Keratinocyte (primary cell): ENCODE results near the gene LCOR. TPM values are rescaled to one million over a fixed set of nuclear protein-coding genes. Genes with fewer than 3 reads are reported as not detected.

Experiments
- DNase-seq: peaks from one replicate; pipeline ENCODE4 v3.0.0-alpha.2; 2011; ENCODE audit warnings: low read depth, missing footprints, low spot score
- FAIRE-seq: peaks from 2 replicates; lab custom pipeline; 2011; peaks lifted over from hg19 to GRCh38; lab: Jason Lieb, UNC
- H2AFZ ChIP-seq: 2 replicates; pipeline ENCODE4 v1.6.0; 2012; ENCODE audit warnings: low read length, control low read depth, inconsistent platforms; ENCODE audit not compliant: control insufficient read depth
- H3K27ac ChIP-seq: 2 replicates; pipeline ENCODE4 v1.5.1; 2011; ENCODE audit warnings: low read length; ENCODE audit not compliant: control insufficient read depth, insufficient read depth
- H3K27me3 ChIP-seq: 3 replicates; pipeline ENCODE4 v1.6.0; 2011; ENCODE audit warnings: low read length; ENCODE audit not compliant: control insufficient read depth, insufficient read depth; ENCODE audit errors: extremely low read depth
- H3K36me3 ChIP-seq, 2 experiments: 2 replicates in 1 of 2; 3 replicates in 1 of 2; pipeline ENCODE4 v1.5.1; 2011; ENCODE audit warnings: low read length in 2 of 2, mild to moderate bottlenecking in 1 of 2; ENCODE audit not compliant: control insufficient read depth in 2 of 2, insufficient read depth in 2 of 2; ENCODE audit errors: extremely low read depth in 1 of 2
- H3K4me1 ChIP-seq: 3 replicates; pipeline ENCODE4 v1.5.1; 2011; ENCODE audit warnings: low read length; ENCODE audit not compliant: control insufficient read depth, insufficient read depth; ENCODE audit errors: extremely low read depth
- H3K4me2 ChIP-seq: 3 replicates; pipeline ENCODE4 v1.6.0; 2011; ENCODE audit warnings: low read depth, low read length; ENCODE audit not compliant: control insufficient read depth, insufficient read depth; ENCODE audit errors: extremely low read depth
- H3K4me3 ChIP-seq, 3 experiments: fragments of 200-600 bp in 1 of 3; sonication (generic) in 1 of 3; 2 replicates in 2 of 3; 3 replicates in 1 of 3; pipeline ENCODE4 v1.5.1; 2011 to 2016; ENCODE audit warnings: low read length in 3 of 3, mild to moderate bottlenecking in 3 of 3, control low read depth in 2 of 3, inconsistent platforms in 1 of 3, low read depth in 1 of 3, mixed read lengths in 1 of 3, mixed run types in 1 of 3, moderate library complexity in 1 of 3; ENCODE audit not compliant: control insufficient read depth in 2 of 3, insufficient read depth in 2 of 3; ENCODE audit errors: extremely low read depth in 1 of 3
- H3K79me2 ChIP-seq: 2 replicates; pipeline ENCODE4 v1.6.0; 2012; ENCODE audit warnings: low read length; ENCODE audit not compliant: control insufficient read depth, insufficient read depth
- H3K9ac ChIP-seq: 3 replicates; pipeline ENCODE4 v1.6.0; 2011; ENCODE audit warnings: low read length; ENCODE audit not compliant: control insufficient read depth, insufficient read depth; ENCODE audit errors: extremely low read depth
- H3K9me1 ChIP-seq: 3 replicates; pipeline ENCODE4 v1.6.0; 2011; ENCODE audit warnings: low read length; ENCODE audit not compliant: control insufficient read depth, insufficient read depth; ENCODE audit errors: extremely low read depth
- H3K9me3 ChIP-seq: 2 replicates; pipeline ENCODE4 v1.5.1; 2012; ENCODE audit warnings: low read depth, low read length; ENCODE audit not compliant: control insufficient read depth
- H4K20me1 ChIP-seq: 3 replicates; pipeline ENCODE4 v1.6.0; 2011; ENCODE audit warnings: low read length; ENCODE audit not compliant: control insufficient read depth, insufficient read depth; ENCODE audit errors: extremely low read depth
- CTCF ChIP-seq, 3 experiments: IDR thresholded peaks in 1 of 3; conservative IDR thresholded peaks in 1 of 3; optimal IDR thresholded peaks in 1 of 3; 2 replicates in 2 of 3; 3 replicates in 1 of 3; pipeline versions ENCODE3 to v1.5.1; 2011; ENCODE audit warnings: low read length in 3 of 3, mild to moderate bottlenecking in 3 of 3, moderate library complexity in 2 of 3, control low read depth in 1 of 3, inconsistent platforms in 1 of 3; ENCODE audit not compliant: insufficient read depth in 2 of 3; ENCODE audit errors: extremely low read depth in 1 of 3
- EZH2 ChIP-seq: IDR thresholded peaks from one replicate; pipeline ENCODE4 v1.6.1; 2012; ENCODE audit warnings: inconsistent platforms, mild to moderate bottlenecking, low read length, moderate library complexity
- dilution Hi-C: fragments of 300-500 bp; cut with MboI; formaldehyde crosslinking; loops from one replicate; pipeline ENCODE4 v1.7.0; 2020; ENCODE audit warnings: low sequenced_read_pairs; ENCODE audit not compliant: extremely low pct_ligation_motif_present
- polyA plus RNA-seq, 5 experiments: library from polyadenylated mRNA; depleted of rRNA in 3 of 5; stranded (reverse) in 3 of 5; stranded (forward) in 1 of 5; unstranded in 1 of 5; fragments of >200 nt; gene quantifications; 1 replicate in 1 of 5; 2 replicates in 3 of 5; 3 replicates in 1 of 5; pipeline versions ENCODE4 v1.2.1 to v1.2.3, GENCODE V29; 2011 to 2012; ENCODE audit warnings: missing spikeins in 2 of 5, low read depth in 1 of 5, low replicate concordance in 1 of 5

The LCOR gene
- polyA plus RNA-seq, 1 donor (not counting 4 experiments of a cell fraction or from before 2014, with no cell fraction given) = 11.4 TPM

GRCh38 chr10:96906864-96907263 lies 74.8 kb downstream of the LCOR start:
- H4K20me1 ChIP-seq = no peaks in the 10 kb centered on the region
- no peaks in the 10 kb centered on the region for H3K4me1 ChIP-seq
- no peak overlapping the region for H3K9ac ChIP-seq
- no peak for FAIRE-seq
- H3K9me3 ChIP-seq = no peaks in the 10 kb centered on the region
- H3K27ac ChIP-seq = no peak overlapping the region
- no peak overlapping the region for H2AFZ ChIP-seq
- no peak overlapping the region for H3K4me3 ChIP-seq
- H3K4me2 ChIP-seq = no peak overlapping the region
- DNase-seq = no peak
- H3K27me3 ChIP-seq = no peaks in the 10 kb centered on the region
- dilution Hi-C loops = no loop called here
- H3K36me3 ChIP-seq = peaks cover 0 to 7% of the 10 kb centered on the region in 2 experiments
- no peak for TF ChIP-seq CTCF (optimal IDR thresholded peaks at IDR 0.05 in 1 of 3, IDR thresholded peaks at IDR 0.05 in 1 of 3, conservative IDR thresholded peaks at IDR 0.05 in 1 of 3; ENCODE audit: extremely low read depth in 1 of 3, insufficient read depth in 2 of 3, low read length in 3 of 3)
- no peak for TF ChIP-seq EZH2
- peaks cover 37% of the 10 kb centered on the region for H3K79me2 ChIP-seq
- peaks cover 2% of the 10 kb centered on the region for H3K9me1 ChIP-seq

GRCh38 chr10:96910488-96911395 lies 78.6 kb downstream of the LCOR start:
- Histone ChIP-seq H3K27ac (no peak overlapping the region), H4K20me1 (no peaks in the 10 kb centered on the region), H3K4me1 (no peaks in the 10 kb centered on the region), H2AFZ (no peak overlapping the region), H3K36me3 (peaks cover 0 to 7% of the 10 kb centered on the region in 2 experiments), H3K79me2 (peaks cover 14% of the 10 kb centered on the region), H3K9me3 (no peaks in the 10 kb centered on the region), H3K9me1 (peaks cover 2% of the 10 kb centered on the region), H3K9ac (no peak overlapping the region), H3K4me2 (no peak overlapping the region), H3K27me3 (no peaks in the 10 kb centered on the region), H3K4me3 (no peak overlapping the region)
- dilution Hi-C loops = no loop called here
- DNase-seq (no peak), FAIRE-seq (peak; percentile 73)
- no peak for TF ChIP-seq EZH2
- peak in 2 of 3 experiments; percentile 57 to 64 for TF ChIP-seq CTCF (optimal IDR thresholded peaks at IDR 0.05 in 1 of 3, IDR thresholded peaks at IDR 0.05 in 1 of 3, conservative IDR thresholded peaks at IDR 0.05 in 1 of 3; ENCODE audit: extremely low read depth in 1 of 3, insufficient read depth in 2 of 3, low read length in 3 of 3)
